HG03135 (cell line): ENCODE results near the gene NBL1.

Source experiments
- ATAC-seq: cut with Tn5 transposase; IDR thresholded peaks from one replicate; pipeline ENCODE4 v1.9.1; 2021; ENCODE audit warnings: mild to moderate bottlenecking, moderate library complexity; ENCODE audit not compliant: unreplicated experiment

Gene NBL1

GRCh38 chr1:19643602-19644394, at the start of gene NBL1:
TSS of gene NBL1 (plus strand) at chr1:19644311. CDS start at chr1:19655031, 10,720 bp downstream.
- no peak for ATAC-seq

GRCh38 chr1:19596065-19596713, 47.9 kb upstream of the NBL1 start:
- ATAC-seq, result no peak

GRCh38 chr1:19596714-19597495, 47.2 kb upstream of the NBL1 start:
- ATAC-seq, result peak; percentile 82

GRCh38 chr1:19597496-19598309, 46.4 kb upstream of the NBL1 start:
- ATAC-seq, result peak; percentile 12

GRCh38 chr1:19599810-19600209, 44.3 kb upstream of the NBL1 start:
- no peak for ATAC-seq

- ATAC-seq, result no peak
These were observed 41.6 kb upstream of the NBL1 start for GRCh38 chr1:19602486-19602885.

- no peak for ATAC-seq
These were observed 38.1 kb upstream of the NBL1 start for GRCh38 chr1:19605967-19606366.

GRCh38 chr1:19606817-19607642, 37.1 kb upstream of the NBL1 start:
- ATAC-seq, result no peak

- ATAC-seq, result no peak
These were observed 35.9 kb upstream of the NBL1 start for GRCh38 chr1:19608232-19608631.

- no peak for ATAC-seq
These were observed 33.7 kb upstream of the NBL1 start for GRCh38 chr1:19610282-19610981.

GRCh38 chr1:19612530-19612929, 31.6 kb upstream of the NBL1 start:
- no peak for ATAC-seq

GRCh38 chr1:19613171-19613703, 30.9 kb upstream of the NBL1 start:
- ATAC-seq, result no peak

GRCh38 chr1:19615438-19615837, 28.7 kb upstream of the NBL1 start:
- ATAC-seq, result no peak

GRCh38 chr1:19616489-19616888, 27.6 kb upstream of the NBL1 start:
- ATAC-seq, result no peak

- no peak for ATAC-seq
These were observed 26.7 kb upstream of the NBL1 start for GRCh38 chr1:19617376-19617775.

- no peak for ATAC-seq
These were observed 25.7 kb upstream of the NBL1 start for GRCh38 chr1:19618428-19618827.

GRCh38 chr1:19619697-19620384, 24.3 kb upstream of the NBL1 start:
- no peak for ATAC-seq

GRCh38 chr1:19620786-19621185, 23.3 kb upstream of the NBL1 start:
- ATAC-seq, result no peak
